Stimulated activated CD4-positive, alpha-beta T cell treated with anti-CD3 and anti-CD28 coated beads, Interleukin-1b, Interleukin-23, amount 100 ng/mL, for 24 hours (primary cell): ENCODE data around the gene FAM117B.
"Not testable (repeated sequence)": the region's sequence is repeated elsewhere in the genome, so short reads cannot be mapped to it uniquely, and the experiment has no call there.

ENCODE experiments used
- DNase-seq, 4 experiments: peaks; one replicate each; pipeline ENCODE4 v3.0.0-alpha.2; 2020; ENCODE audit warnings: low read depth in 4 of 4, low spot score in 1 of 4

FAM117B gene

GRCh38 chr2:202700075-202700901, 65.5 kb downstream of the FAM117B start:
- DNase-seq = no peak

DNA sequence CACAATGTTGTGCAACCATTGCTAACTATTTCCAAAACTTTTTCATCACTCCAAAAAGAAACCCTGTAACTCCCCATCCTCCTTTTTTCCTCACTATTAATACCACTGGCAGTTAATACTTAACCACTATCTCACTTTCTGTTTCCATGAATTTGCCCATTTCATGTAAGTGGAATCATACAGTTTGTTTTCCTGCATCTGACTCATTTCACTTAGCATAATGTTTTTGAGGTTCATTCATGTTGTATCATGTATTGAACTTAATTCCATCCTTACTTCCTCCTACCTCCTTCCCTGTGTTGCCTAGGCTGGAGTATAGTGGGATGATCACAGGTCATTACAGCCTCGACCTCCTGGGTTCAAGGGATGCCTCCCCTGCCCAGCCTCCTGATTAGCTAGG, 68.3 kb downstream of the FAM117B start:
- no peak for DNase-seq

DNA sequence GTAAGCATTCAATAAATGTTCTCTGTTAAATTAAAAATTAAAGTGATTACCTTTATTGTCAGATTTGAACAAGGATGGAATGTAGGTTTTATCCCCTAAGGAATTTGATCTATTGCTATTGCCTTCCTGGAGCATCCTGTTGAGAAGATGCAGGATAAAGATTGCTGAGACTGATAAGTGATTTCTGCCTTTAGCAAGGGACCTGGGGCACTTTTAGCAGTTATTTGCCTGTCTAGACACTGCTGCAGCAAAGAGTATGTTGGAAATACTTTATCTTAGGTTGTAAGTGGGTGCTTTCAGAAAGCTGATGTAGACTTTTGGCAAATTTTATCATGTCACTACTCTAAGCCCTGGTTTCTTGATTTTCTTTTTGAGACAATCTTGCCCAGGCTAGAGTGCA, 69.5 kb downstream of the FAM117B start:
- DNase-seq = no peak

GRCh38 chr2:202705446-202706020, 70.8 kb downstream of the FAM117B start:
- DNase-seq = no peak

GRCh38 chr2:202714971-202715935, 80.5 kb downstream of the FAM117B start:
- not testable (repeated sequence) for DNase-seq

DNA sequence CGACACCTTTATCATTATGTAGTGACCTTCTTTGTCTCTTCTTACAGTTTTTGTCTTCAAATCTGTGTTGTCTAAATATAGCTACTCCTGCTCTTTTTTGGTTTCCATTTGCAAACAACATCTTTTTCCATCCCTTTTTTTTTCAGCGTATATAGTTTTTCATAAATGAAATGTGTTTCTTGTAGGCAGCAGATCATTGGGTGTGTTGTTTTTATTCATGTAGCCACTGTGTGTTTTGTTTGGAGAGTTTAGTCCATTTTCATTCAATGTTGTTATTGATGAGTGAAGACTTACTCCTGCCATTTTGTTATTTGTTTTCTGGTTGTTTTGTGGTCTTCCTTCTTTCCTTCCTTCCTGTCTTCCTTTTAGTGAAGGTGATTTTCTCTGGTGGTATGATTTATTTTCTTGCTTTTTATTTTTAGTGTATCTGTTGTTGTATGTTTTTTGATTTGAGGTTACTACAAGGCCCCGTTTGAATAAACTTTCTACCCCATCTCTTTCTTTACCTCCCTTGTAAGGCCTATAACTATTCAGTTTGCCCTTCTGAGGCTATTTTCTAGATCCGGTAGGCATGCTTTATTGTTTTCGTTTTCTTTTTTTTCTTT, 81.4 kb downstream of the FAM117B start:
- no peak for DNase-seq

- DNase-seq = no peak
These were observed 82.3 kb downstream of the FAM117B start for GRCh38 chr2:202716953-202717597.

DNA sequence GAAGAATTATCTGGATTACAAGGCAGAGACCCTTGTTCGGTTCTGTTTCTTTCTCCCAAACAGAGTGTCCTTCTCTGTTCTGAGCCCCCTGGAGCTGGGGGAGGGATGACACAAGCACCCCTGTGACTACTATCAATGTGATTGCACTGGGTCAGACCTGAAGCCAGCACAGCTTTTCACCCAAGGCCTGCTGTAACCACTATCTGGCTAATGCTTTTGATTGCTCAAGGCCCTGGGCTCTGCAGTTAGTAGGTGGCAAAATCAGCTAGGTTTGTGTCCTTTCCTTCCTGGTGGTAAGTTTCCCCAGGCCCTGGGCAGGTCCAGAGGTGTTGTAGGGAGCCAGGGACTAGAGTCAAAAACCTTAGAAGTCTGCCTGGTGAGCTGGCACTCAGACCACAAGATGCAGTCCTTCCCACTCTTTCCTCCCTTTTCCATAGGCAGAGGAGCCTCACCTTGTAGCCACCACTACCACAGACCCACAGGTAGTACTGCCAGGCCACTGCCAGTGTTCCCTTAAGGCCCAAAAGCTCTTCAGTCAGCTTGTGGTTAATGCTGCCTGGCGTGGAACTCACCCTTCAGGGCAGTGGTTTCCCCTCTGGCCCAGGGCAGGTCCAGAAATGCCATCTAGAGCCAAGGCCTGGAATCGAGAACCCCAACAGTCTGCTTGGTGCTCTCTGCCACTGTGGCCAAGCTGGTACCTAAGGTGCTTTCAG, 83.0 kb downstream of the FAM117B start:
- no peak for DNase-seq

DNA sequence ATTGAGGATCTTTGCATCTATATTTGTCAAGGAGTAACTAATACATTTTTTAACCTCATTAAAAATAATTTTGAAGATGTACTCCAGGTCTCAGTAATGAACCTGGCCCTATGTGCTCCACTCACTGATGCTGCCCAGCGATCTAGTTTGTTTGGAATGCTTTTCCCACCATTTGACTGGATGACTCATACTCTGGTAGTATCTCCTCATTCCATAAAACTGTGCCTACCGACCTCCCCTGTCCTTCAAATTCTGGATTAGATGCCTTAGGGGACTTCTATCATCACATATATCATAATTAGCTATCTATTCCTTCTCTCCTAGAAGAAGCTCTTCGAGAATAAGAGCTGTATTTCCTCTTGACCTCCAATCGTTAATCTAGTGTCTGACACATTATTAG, 83.8 kb downstream of the FAM117B start:
- DNase-seq = no peak

DNA sequence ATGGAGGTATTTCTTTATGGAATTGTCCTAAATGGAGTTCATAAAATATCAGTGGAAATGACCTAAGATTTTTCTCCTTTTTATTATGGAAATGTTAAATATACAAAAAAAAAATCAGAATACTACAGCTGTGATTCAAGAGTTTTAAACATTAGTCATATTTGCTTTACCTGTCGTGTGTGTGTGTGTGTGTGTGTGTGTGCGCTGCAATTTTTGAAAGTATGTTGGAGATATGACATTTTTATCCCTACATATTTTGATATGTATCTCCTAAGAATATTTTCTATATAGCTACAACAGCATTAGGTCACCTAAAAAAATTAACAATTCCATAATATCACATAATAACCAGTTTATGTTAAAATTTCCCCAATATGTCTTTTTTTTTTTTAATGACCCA, 85.5 kb downstream of the FAM117B start:
- DNase-seq = no peak

DNA sequence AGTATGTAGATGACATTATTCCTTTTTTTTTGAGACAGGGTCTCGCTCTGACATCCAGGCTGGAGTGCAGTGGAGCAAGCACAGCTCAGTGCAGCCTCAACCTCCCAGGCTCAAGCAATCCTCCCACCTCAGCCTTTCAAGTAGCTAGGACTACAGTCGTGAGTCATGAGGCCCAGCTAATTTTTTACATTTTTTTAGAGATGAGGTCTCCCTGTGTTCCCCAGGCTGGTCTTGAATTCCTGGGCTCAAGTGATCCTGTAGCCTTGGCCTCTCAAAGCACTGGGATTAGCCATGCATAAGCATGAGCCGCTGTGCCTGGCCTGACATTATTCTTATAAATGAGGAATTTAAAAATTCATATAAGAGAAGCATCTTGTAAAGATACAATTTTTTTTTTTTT, 86.9 kb downstream of the FAM117B start:
- no peak for DNase-seq

GRCh38 chr2:202723746-202724145, 89.0 kb downstream of the FAM117B start:
- no peak for DNase-seq

DNA sequence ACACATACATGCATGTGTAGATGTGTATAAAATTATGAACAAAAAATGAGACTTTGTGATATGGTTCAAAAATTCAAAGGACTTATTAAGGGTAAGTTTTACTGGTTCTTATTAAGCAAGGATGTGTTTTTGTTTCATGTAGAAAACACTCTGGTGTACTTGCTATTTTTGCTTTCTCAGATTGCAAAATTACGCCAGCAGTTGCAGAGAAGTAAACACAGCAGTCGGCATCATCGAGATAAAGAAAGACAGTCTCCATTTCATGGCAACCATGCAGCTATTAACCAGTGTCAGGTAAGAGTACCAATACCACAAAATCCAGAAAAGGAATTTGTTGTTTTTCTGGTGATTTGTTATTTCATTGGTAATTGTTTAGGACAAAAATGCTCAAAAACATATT, 91.3 kb downstream of the FAM117B start:
- no peak for DNase-seq

DNA sequence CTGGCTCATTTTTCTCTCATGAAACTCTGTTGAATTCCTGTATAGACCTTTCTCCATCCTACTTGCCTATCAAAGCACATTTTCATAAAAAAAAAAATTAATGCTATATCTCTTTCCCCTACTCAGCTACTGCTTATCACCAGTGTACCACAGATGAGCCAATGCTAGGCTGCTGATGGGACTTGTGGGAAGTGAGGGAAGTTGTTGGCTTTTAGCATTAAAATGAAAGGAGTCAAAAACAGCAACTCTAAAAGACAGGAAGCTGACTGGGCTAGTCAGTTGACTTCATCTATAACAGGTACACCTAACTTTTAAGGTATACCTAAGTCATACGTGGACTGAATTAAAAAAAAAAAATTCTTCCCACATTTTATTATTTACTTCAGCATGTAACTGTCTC, 102.1 kb downstream of the FAM117B start:
- no peak for DNase-seq

DNA sequence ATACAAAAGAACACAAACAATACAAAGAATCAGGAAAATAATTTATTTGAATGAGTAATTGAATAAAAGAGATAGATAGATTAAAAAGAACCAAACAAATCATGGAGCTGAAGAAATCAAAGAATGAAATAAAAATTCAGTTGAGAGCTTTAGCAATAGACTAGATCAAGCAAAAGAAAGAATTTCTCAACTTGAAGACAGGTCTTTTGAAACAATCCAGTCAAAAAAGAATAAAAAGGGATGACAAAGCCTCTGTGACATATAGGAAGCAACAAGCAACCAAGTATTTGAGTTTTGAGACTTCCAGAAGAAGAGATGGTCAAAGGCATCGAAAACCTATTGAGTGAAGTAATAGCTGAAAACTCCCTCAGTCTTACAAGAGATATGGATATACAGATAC, 108.8 kb downstream of the FAM117B start:
- DNase-seq = no peak

GRCh38 chr2:202749477-202749876, 114.7 kb downstream of the FAM117B start:
- DNase-seq = no peak

- DNase-seq = no peak
These were observed 116.1 kb downstream of the FAM117B start for GRCh38 chr2:202750763-202751427.

DNA sequence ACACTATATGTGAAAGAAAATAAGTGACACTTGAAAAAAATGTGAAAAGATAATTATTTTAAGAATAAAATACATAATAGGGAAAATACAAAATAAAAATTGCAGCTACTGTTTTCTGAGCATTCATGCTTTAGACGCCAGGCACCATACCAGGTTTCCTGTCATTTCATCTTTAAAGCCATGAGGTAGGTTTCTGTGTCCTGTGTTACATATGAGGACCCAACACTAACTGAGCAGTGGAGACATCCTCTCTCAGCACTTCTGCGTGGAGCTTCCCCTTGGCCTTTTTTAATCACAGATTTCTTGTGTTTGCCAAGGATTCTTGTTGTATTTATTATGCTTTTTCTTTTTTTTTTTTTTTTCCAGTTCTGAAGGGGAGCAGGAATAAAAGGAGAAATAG, 117.3 kb downstream of the FAM117B start:
- no peak for DNase-seq

DNA sequence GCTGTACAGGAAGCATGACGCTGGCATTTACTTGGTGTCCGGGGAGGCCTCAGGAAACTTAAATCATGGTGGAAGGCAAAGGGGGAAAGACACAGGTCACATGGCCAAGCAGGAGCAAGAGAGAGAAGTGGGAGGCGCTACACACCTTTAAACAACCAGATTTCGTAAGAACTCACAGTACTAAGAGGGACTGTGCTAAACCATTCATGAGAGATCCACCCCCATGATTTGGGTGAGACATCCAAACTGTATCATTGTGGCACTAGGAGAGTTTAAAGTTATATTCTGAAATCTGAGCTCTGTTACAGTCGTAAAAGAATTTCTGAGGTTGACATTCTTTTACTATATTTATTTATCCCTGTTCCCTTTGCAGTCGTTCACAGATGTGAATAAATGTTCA, 120.2 kb downstream of the FAM117B start:
- DNase-seq = no peak

DNA sequence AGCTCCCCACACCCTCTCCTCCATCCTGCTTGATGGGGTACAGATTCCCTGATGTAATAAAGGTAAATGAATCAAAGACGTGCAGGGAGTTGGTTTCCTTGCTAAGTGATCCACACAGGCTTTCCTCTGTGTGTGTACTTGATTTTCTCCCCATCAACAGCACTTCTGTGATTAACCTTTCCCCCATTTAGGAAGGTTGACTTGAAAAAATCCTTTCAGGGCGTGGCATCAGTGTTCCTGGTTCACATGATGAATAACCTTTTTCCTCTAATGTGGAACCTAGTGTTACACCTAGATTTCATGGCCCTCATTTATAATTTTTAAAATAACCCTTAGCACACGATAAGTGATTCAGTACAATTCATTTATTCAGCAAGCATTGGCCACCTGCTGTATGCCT, 121.8 kb downstream of the FAM117B start:
- DNase-seq = no peak
